Measurements from ENCODE around the gene DOLK. TPM values are rescaled to one million over a fixed set of nuclear protein-coding genes. Genes with fewer than 3 reads are reported as not detected.

The DOLK gene
- 20.6 and 23.2 TPM in 2 replicates for total RNA-seq (2021)
- Bru-seq, nascent RNA, result percentile 66 among the genes with signal in this experiment
- BruChase-seq, experiment 1, labeled RNA remaining after a 2-hour chase, result percentile 82 among the genes with signal in this experiment
- percentile 72 among the genes with signal in this experiment for BruChase-seq, experiment 2, labeled RNA remaining after a 6-hour chase
- long read RNA-seq, transcript DOLK-201 (1 exons, 2,090 nt), result major isoform, 122 of 122 reads
- long read RNA-seq, partial matches to known transcripts, result 0 of 122 reads
- long read RNA-seq, other reads (novel, unspliced or antisense), result 0 of 122 reads

DNA sequence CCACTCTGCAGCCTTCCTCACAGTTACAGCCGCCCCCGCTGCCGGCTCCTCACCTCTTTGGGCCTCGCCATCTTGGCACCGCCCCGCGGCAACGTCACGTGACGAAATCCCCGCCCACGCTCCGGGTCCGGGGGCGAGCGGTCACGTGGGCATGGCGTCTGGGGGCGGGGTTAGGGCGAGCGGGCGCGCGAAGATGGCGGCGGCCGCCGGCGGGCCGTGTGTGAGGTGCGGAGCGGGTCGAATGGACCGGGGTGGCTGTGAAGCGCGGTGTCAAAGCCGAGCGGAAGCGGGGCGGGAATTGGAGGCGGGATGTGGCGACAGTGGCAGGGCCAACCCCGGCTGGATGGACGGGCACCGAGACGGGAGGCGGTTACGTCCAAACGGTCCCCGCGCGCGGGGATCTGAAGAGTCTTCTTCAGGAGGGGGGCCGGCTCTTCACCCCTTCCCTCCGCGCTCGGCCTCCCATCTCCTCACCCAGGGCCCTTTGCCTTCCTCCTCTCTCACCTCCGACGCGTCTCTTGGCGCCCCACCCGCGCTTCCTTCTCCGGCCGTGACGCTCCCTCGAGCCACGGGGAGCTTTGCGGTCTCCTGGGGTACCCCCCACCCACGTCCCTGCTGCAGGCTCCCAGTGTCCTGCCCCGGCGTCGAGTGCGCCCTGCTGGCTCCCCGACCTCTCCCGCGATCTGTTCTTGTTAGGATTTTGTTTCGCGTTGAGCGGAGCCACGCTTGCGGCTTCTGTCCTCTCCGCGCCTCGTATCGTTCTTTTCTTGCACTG, at the start of gene DOLK, which contains the start of gene NUP188:
TSS of gene DOLK (minus strand) at position 77 of the 775 bp plus-strand sequence. CDS start 300 bp downstream, outside the sequence.
TSS of gene NUP188 (plus strand) at position 173 of the 775 bp plus-strand sequence. CDS start at position 194, 21 bp downstream.
- CTCF ChIA-PET, result no interaction called here
- Histone ChIP-seq H3K4me1 (ENCODE audit: insufficient read depth, low read length, poor library complexity, severe bottlenecking) (peaks cover 5% of the 10 kb centered on the region), H3K9me3 (ENCODE audit: low read depth, low read length, poor library complexity, severe bottlenecking) (no peaks in the 10 kb centered on the region), H3K27me3 (replicated peaks; ENCODE audit: insufficient read depth, low read depth, low read length, poor library complexity) (no peaks in the 10 kb centered on the region), H3K27ac (ENCODE audit: low read depth, low read length, poor library complexity, severe bottlenecking) (peak within 1 kb of the TSS; percentile 93), H3K4me3 (ENCODE audit: low read depth, low read length, poor library complexity, severe bottlenecking) (peak within 1 kb of the TSS; percentile 93), H3K36me3 (ENCODE audit: insufficient read depth, low read length, poor library complexity, severe bottlenecking) (peaks cover 26% of the 10 kb centered on the region)
- POLR2A ChIA-PET (ENCODE audit: low non-redundant PET), result no interaction called here
- TF ChIP-seq EZH2 (IDR thresholded peaks at IDR 0.05; ENCODE audit: borderline replicate concordance, low read depth, low read length, poor library complexity, severe bottlenecking), result no peak
- TF ChIP-seq, protein P1, sequence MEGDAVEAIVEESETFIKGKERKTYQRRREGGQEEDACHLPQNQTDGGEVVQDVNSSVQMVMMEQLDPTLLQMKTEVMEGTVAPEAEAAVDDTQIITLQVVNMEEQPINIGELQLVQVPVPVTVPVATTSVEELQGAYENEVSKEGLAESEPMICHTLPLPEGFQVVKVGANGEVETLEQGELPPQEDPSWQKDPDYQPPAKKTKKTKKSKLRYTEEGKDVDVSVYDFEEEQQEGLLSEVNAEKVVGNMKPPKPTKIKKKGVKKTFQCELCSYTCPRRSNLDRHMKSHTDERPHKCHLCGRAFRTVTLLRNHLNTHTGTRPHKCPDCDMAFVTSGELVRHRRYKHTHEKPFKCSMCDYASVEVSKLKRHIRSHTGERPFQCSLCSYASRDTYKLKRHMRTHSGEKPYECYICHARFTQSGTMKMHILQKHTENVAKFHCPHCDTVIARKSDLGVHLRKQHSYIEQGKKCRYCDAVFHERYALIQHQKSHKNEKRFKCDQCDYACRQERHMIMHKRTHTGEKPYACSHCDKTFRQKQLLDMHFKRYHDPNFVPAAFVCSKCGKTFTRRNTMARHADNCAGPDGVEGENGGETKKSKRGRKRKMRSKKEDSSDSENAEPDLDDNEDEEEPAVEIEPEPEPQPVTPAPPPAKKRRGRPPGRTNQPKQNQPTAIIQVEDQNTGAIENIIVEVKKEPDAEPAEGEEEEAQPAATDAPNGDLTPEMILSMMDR (conservative IDR thresholded peaks at IDR 0.05; ENCODE audit: low read depth, low read length), result no peak
- intact Hi-C loops (cut with micrococcal nuclease; ENCODE audit: unreplicated experiment), result loop anchor here (5.0 kb wide), 1 partner anchor 85 kb away; no protein-coding TSS in a partner anchor
- BruUV-seq (replicated peaks), result TSS peak; percentile 39
- peak; percentile 96 for DNase-seq (ENCODE audit: low spot score)

DNA sequence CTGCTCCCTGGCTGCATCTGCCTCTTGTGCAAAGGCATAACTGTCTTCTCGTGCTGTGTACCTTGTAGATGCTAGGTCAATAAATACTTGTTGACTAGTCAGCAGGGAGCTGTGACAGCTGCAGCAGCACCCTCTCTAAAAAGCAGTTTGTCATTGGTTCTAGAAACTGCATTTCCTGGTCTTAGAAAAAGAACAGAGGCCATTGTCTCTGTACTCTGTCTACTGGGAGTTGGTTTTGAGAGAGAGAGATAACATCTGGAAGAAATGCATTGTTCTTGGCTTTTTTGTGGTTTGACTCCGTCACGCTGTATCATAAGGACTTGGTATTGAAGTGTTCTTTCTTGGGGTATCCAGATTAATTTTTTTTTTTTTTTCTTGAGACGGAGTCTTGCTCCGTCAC, 48.4 kb upstream of the DOLK start:
- Histone ChIP-seq H3K27ac (ENCODE audit: low read depth, low read length, poor library complexity, severe bottlenecking) (no peak overlapping the region), H3K4me1 (ENCODE audit: insufficient read depth, low read length, poor library complexity, severe bottlenecking) (no peaks in the 10 kb centered on the region), H3K36me3 (ENCODE audit: insufficient read depth, low read length, poor library complexity, severe bottlenecking) (peaks cover 83% of the 10 kb centered on the region), H3K27me3 (replicated peaks; ENCODE audit: insufficient read depth, low read depth, low read length, poor library complexity) (no peaks in the 10 kb centered on the region), H3K4me3 (ENCODE audit: low read depth, low read length, poor library complexity, severe bottlenecking) (no peak overlapping the region), H3K9me3 (ENCODE audit: low read depth, low read length, poor library complexity, severe bottlenecking) (no peaks in the 10 kb centered on the region)
- POLR2A ChIA-PET (ENCODE audit: low non-redundant PET), result interaction anchor here (0.7 kb wide), 1 partner anchor 535 kb away, joined by 5 read pairs; no protein-coding TSS in a partner anchor
- TF ChIP-seq, protein P1 (conservative IDR thresholded peaks at IDR 0.05; ENCODE audit: low read depth, low read length), result no peak
- TF ChIP-seq EZH2 (IDR thresholded peaks at IDR 0.05; ENCODE audit: borderline replicate concordance, low read depth, low read length, poor library complexity, severe bottlenecking), result no peak
- BruUV-seq (replicated peaks), result no TSS peak
- DNase-seq (ENCODE audit: low spot score), result peak; percentile 32
- intact Hi-C loops (cut with micrococcal nuclease; ENCODE audit: unreplicated experiment), result no loop called here
- CTCF ChIA-PET, result no interaction called here

DNA sequence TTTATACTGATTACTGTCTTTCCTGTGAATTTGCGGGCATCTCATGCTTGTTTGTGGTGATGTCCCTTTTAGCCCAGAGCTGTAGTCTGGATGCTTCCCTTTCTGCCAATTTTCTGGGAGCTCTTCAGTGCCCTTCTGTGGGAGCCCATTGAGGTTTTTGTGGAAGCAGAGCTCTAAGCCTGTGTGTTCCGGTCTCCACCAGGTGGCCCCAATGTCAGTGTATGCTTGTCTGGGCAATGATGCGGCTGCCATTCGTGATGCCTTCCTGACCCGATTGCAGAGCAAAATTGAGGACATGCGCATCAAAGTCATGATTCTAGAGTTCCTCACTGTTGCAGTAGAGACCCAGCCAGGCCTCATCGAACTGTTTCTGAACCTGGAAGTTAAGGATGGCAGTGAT, 45.6 kb upstream of the DOLK start:
- no TSS peak for BruUV-seq (replicated peaks)
- CTCF ChIA-PET, result interaction anchor here (0.5 kb wide), 2 partner anchors 43 to 120 kb away, joined by 3 to 6 read pairs; no protein-coding TSS in a partner anchor

More for the DNA sequence above, 45.6 kb upstream of the DOLK start:
- DNase-seq (ENCODE audit: low spot score), result no peak
- TF ChIP-seq, protein P1 (conservative IDR thresholded peaks at IDR 0.05; ENCODE audit: low read depth, low read length), result peak; percentile 42; the same call in 1 of the 2 replicates
- no peak for TF ChIP-seq EZH2 (IDR thresholded peaks at IDR 0.05; ENCODE audit: borderline replicate concordance, low read depth, low read length, poor library complexity, severe bottlenecking)
- POLR2A ChIA-PET (ENCODE audit: low non-redundant PET), result no interaction called here
- H3K4me1 ChIP-seq (ENCODE audit: insufficient read depth, low read length, poor library complexity, severe bottlenecking), result no peaks in the 10 kb centered on the region
- no peak overlapping the region for H3K27ac ChIP-seq (ENCODE audit: low read depth, low read length, poor library complexity, severe bottlenecking)
- H3K4me3 ChIP-seq (ENCODE audit: low read depth, low read length, poor library complexity, severe bottlenecking), result no peak overlapping the region
- H3K9me3 ChIP-seq (ENCODE audit: low read depth, low read length, poor library complexity, severe bottlenecking), result no peaks in the 10 kb centered on the region
- H3K36me3 ChIP-seq (ENCODE audit: insufficient read depth, low read length, poor library complexity, severe bottlenecking), result peaks cover 77% of the 10 kb centered on the region
- intact Hi-C loops (cut with micrococcal nuclease; ENCODE audit: unreplicated experiment), result no loop called here
- no peaks in the 10 kb centered on the region for H3K27me3 ChIP-seq (replicated peaks; ENCODE audit: insufficient read depth, low read depth, low read length, poor library complexity)
